Activated naive CD8-positive, alpha-beta T cell treated with anti-CD3 and anti-CD28 coated beads, Interleukin-2, amount 10 ng/mL, durations not matched to agents 7 days and 5 days (primary cell): ENCODE data around the gene RCC1. TPM values are rescaled to one million over a fixed set of nuclear protein-coding genes. Genes with fewer than 3 reads are reported as not detected.
"Not testable (repeated sequence)": the region's sequence is repeated elsewhere in the genome, so short reads cannot be mapped to it uniquely, and the experiment has no call there.

Source experiments
- ATAC-seq: fragments of 150-1000 bp; cut with Tn5 transposase; one replicate; pipeline ENCODE4 v1.10.0; 2021; ENCODE audit warnings: low read depth, moderate library complexity
- POLR2A ChIA-PET: fragments of 350-600 bp; sonication (Branson Sonifier 250); formaldehyde crosslinking; loops from one replicate; lab custom pipeline; 2021; ENCODE audit warnings: antibody characterized with exemption; lab: Charles Lee
- DNase-seq: peaks from one replicate; pipeline ENCODE4 v3.0.0; 2021
- H3K27ac Mint-ChIP-seq: one replicate; pipeline ENCODE4 v1.8.0; 2022; ENCODE audit warnings: mild to moderate bottlenecking, mixed read lengths
- H3K27me3 Mint-ChIP-seq: one replicate; pipeline ENCODE4 v1.8.0; 2022; ENCODE audit warnings: mild to moderate bottlenecking, moderate library complexity, mixed read lengths
- H3K36me3 Mint-ChIP-seq: one replicate; pipeline ENCODE4 v1.8.0; 2021; ENCODE audit warnings: mild to moderate bottlenecking, mixed read lengths
- H3K4me1 Mint-ChIP-seq: one replicate; pipeline ENCODE4 v1.8.0; 2021; ENCODE audit warnings: mixed read lengths
- H3K4me3 Mint-ChIP-seq: one replicate; pipeline ENCODE4 v1.8.0; 2022; ENCODE audit warnings: mild to moderate bottlenecking, moderate library complexity, mixed read lengths
- H3K9me3 Mint-ChIP-seq: one replicate; pipeline ENCODE4 v1.8.0; 2021; ENCODE audit warnings: mixed read lengths
- total RNA-seq, 2 experiments: library from RNA; stranded (reverse); gene quantifications; one replicate each; pipeline ENCODE4 v1.2.3, GENCODE V29; 2021

The RCC1 gene
- total RNA-seq, 2 experiments from 2014 or later = 46.2 to 51.7 TPM

- DNase-seq (no peak), ATAC-seq (no peak)
- H3K4me3 Mint-ChIP-seq = peak overlapping the region; percentile 91
- POLR2A ChIA-PET = interaction anchor here (0.7 to 4.5 kb wide), 3 partner anchors 11 to 70 kb away, joined by 4 to 40 read pairs (median 21); partner anchors contain the start of gene RCC1
- H3K27me3 Mint-ChIP-seq = no peaks in the 10 kb centered on the region
- H3K9me3 Mint-ChIP-seq = no peaks in the 10 kb centered on the region
- peak overlapping the region; percentile 6 for H3K27ac Mint-ChIP-seq
- peaks cover 20% of the 10 kb centered on the region for H3K36me3 Mint-ChIP-seq
- peaks cover 34% of the 10 kb centered on the region for H3K4me1 Mint-ChIP-seq
These were observed 11.8 kb downstream of the RCC1 start for GRCh38 chr1:28517649-28517999.

GRCh38 chr1:28518000-28518744 lies 12.3 kb downstream of the RCC1 start:
- peak overlapping the region; percentile 92 for H3K27ac Mint-ChIP-seq
- POLR2A ChIA-PET = interaction anchor here (0.6 to 4.5 kb wide), 8 partner anchors 8 to 272 kb away, joined by 3 to 40 read pairs (median 5); partner anchors contain the start of genes RCC1, RNU11 and TRNAU1AP
- no peaks in the 10 kb centered on the region for H3K27me3 Mint-ChIP-seq
- H3K4me1 Mint-ChIP-seq = peaks cover 32% of the 10 kb centered on the region
- H3K9me3 Mint-ChIP-seq = no peaks in the 10 kb centered on the region
- peak; percentile 84 for ATAC-seq
- peaks cover 19% of the 10 kb centered on the region for H3K36me3 Mint-ChIP-seq
- peak; percentile 93 for DNase-seq
- H3K4me3 Mint-ChIP-seq = peak overlapping the region; percentile 98

- POLR2A ChIA-PET = interaction anchor here (0.6 to 4.5 kb wide), 9 partner anchors 9 to 712 kb away, joined by 3 to 40 read pairs (median 5); partner anchors contain the start of genes MECR, RCC1, RNU11 and TRNAU1AP
- H3K27ac Mint-ChIP-seq = peak overlapping the region; percentile 92
- ATAC-seq (peak; percentile 27), DNase-seq (peak; percentile 58)
- H3K4me3 Mint-ChIP-seq = peak overlapping the region; percentile 98
- H3K36me3 Mint-ChIP-seq = peaks cover 21% of the 10 kb centered on the region
- peaks cover 37% of the 10 kb centered on the region for H3K4me1 Mint-ChIP-seq
- H3K27me3 Mint-ChIP-seq = no peaks in the 10 kb centered on the region
- no peaks in the 10 kb centered on the region for H3K9me3 Mint-ChIP-seq
These were observed 13.0 kb downstream of the RCC1 start for GRCh38 chr1:28518745-28519341.

DNA sequence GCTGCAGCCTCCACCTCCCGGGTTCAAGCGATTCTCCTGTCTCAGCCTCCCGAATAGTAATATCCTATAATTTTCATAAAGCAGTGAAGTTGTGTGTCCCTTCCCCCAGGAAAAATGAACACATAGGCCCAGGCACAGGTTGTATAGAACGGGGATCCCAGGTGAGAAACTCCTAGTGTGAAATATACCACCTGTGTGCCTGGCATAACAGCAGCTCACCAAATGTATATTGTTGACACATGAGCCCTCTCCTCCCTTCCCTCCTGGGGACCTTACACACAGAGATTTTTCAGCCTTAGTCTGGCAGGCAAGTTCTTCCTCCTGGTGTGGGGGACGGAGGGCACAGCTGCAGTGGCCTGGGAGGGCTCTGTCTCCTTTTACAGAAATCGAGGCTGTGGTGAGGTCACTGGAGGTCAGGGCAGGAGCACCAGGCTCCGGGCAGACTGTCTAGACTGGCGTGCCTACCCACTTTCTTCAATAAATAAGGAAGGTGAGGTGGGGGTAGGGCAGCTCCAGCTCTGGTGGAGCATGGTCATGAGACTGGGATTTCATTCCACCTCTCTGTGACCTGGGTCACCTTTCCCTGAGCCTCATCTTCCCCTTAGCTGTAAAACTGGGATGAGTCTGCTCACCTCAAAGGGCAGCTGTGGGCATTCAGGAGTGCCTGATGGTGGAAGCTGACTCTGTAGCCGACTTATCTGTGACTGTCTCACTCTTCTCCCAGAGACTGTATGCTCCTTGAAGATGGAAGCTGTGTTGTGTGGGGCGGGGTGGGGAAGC lies 14.3 kb downstream of the RCC1 start:
- H3K4me3 Mint-ChIP-seq = peak overlapping the region; percentile 22
- H3K4me1 Mint-ChIP-seq = peaks cover 37% of the 10 kb centered on the region
- H3K27me3 Mint-ChIP-seq = no peaks in the 10 kb centered on the region
- DNase-seq (no peak), ATAC-seq (no peak)
- H3K36me3 Mint-ChIP-seq = peaks cover 16% of the 10 kb centered on the region
- no peak overlapping the region for H3K27ac Mint-ChIP-seq
- POLR2A ChIA-PET = interaction anchor here (1.5 kb wide), 1 partner anchor 11 kb away, joined by 4 read pairs; no protein-coding TSS in a partner anchor
- H3K9me3 Mint-ChIP-seq = no peaks in the 10 kb centered on the region

DNA sequence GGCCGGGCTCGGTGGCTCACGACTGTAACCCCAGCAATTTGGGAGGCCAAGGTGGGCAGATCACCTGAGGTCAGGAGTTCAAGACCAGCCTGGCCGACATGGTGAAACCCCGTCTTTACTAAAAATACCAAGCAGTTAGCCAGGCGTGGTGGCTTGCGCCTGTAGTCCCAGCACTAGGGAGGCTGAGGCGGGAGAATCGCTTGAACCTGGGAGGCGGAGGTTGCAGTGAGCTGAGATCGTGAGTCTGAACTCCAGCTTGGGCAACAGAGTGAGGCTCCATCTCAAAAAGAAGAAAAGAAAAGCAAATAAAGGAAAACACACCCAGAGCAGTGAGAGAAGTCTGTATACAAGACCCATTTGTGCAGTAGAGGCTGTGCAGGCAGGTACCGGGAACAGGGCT lies 15.0 kb downstream of the RCC1 start:
- not testable (repeated sequence) for H3K4me3 Mint-ChIP-seq, ATAC-seq, H3K9me3 Mint-ChIP-seq, H3K27me3 Mint-ChIP-seq, H3K27ac Mint-ChIP-seq, DNase-seq
- POLR2A ChIA-PET = interaction anchor here (1.5 kb wide), 1 partner anchor 11 kb away, joined by 4 read pairs; no protein-coding TSS in a partner anchor
- H3K4me1 Mint-ChIP-seq = peaks cover 37% of the 10 kb centered on the region
- peaks cover 17% of the 10 kb centered on the region for H3K36me3 Mint-ChIP-seq

- Mint-ChIP-seq H3K36me3 (peaks cover 17% of the 10 kb centered on the region), H3K4me1 (peaks cover 36% of the 10 kb centered on the region), H3K9me3 (no peaks in the 10 kb centered on the region), H3K27me3 (no peaks in the 10 kb centered on the region), H3K4me3 (peak overlapping the region; percentile 7), H3K27ac (peak overlapping the region; percentile 62)
- DNase-seq = no peak
- POLR2A ChIA-PET = interaction anchor here (1.2 to 1.3 kb wide), 2 partner anchors 60 to 115 kb away, joined by 3 to 4 read pairs; no protein-coding TSS in a partner anchor
- no peak for ATAC-seq
These were observed 15.8 kb downstream of the RCC1 start for GRCh38 chr1:28521502-28522164.

DNA sequence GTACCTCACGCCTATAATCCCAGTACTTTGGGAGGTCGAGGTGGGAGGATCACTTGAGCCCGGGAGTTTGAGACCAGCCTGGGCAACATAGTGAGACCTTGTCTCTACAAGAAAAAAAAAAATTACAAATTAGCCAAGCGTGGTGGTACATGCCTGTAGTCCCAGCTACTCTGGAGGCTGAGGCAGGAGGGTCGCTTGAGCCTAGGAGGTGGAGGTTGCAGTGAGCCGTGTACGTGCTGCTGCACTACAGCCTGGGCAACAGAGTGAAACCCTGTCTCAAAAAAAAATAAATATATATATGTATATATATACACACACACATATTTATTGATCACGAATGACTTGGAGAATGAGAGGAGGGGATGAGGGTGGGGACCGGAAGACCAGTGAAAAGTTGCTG lies 16.7 kb downstream of the RCC1 start:
- not testable (repeated sequence) for DNase-seq, H3K27me3 Mint-ChIP-seq, H3K9me3 Mint-ChIP-seq, ATAC-seq, H3K4me3 Mint-ChIP-seq, H3K27ac Mint-ChIP-seq
- Mint-ChIP-seq H3K36me3 (peaks cover 14% of the 10 kb centered on the region), H3K4me1 (peaks cover 32% of the 10 kb centered on the region)
- POLR2A ChIA-PET = interaction anchor here (0.7 to 1.3 kb wide), 3 partner anchors 48 to 116 kb away, joined by 3 to 5 read pairs (median 4); no protein-coding TSS in a partner anchor

- H3K9me3 Mint-ChIP-seq, H3K36me3 Mint-ChIP-seq, ATAC-seq, H3K4me3 Mint-ChIP-seq, DNase-seq, H3K27ac Mint-ChIP-seq, H3K27me3 Mint-ChIP-seq: not testable (repeated sequence)
- peaks cover 19% of the 10 kb centered on the region for H3K4me1 Mint-ChIP-seq
- POLR2A ChIA-PET = interaction anchor here (1.5 kb wide), 1 partner anchor 118 kb away, joined by 3 read pairs; the partner anchor contains the start of gene TAF12
These were observed 19.3 kb downstream of the RCC1 start for GRCh38 chr1:28525002-28525642.

- POLR2A ChIA-PET = no interaction called here
- Mint-ChIP-seq H3K4me1 (peaks cover 11% of the 10 kb centered on the region), H3K4me3 (no peak overlapping the region), H3K27me3 (no peaks in the 10 kb centered on the region), H3K36me3 (peaks cover 14% of the 10 kb centered on the region), H3K27ac (no peak overlapping the region), H3K9me3 (no peaks in the 10 kb centered on the region)
- no peak for ATAC-seq
- DNase-seq = no peak
These were observed 21.0 kb downstream of the RCC1 start for GRCh38 chr1:28526886-28527285.

- H3K4me3 Mint-ChIP-seq = no peak overlapping the region
- ATAC-seq = no peak
- peaks cover 1% of the 10 kb centered on the region for H3K4me1 Mint-ChIP-seq
- DNase-seq = no peak
- peaks cover 18% of the 10 kb centered on the region for H3K36me3 Mint-ChIP-seq
- no peaks in the 10 kb centered on the region for H3K9me3 Mint-ChIP-seq
- no peak overlapping the region for H3K27ac Mint-ChIP-seq
- POLR2A ChIA-PET = no interaction called here
- H3K27me3 Mint-ChIP-seq = no peaks in the 10 kb centered on the region
These were observed 24.6 kb downstream of the RCC1 start for GRCh38 chr1:28530456-28530855.

DNA sequence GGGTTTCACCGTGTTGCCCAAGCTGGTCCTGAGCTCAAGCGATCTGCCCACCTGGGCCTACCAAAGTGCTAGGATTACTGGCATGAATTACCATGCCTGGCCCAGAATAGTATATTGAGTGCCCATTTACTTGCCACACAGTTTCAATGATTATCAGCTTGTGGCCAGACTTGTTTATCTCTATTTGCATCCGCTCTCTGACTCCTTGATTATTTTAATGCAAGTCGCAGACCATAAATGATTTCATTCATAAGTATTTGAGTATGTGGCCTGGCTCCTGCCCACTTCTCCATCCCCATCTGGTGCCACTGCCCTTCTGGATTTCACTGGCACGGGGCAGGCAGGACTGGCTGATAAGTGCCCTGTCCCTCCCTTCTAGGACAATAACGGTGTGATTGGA lies 28.8 kb downstream of the RCC1 start:
- Mint-ChIP-seq H3K4me3 (no peak overlapping the region), H3K27ac (no peak overlapping the region), H3K4me1 (peaks cover 1% of the 10 kb centered on the region), H3K27me3 (no peaks in the 10 kb centered on the region), H3K36me3 (peaks cover 21% of the 10 kb centered on the region), H3K9me3 (no peaks in the 10 kb centered on the region)
- ATAC-seq (no peak), DNase-seq (no peak)
- POLR2A ChIA-PET = interaction anchor here (0.8 kb wide), 1 partner anchor 46 kb away, joined by 3 read pairs; no protein-coding TSS in a partner anchor

- H3K27ac Mint-ChIP-seq = no peak overlapping the region
- no peak for ATAC-seq
- peaks cover 1% of the 10 kb centered on the region for H3K4me1 Mint-ChIP-seq
- H3K36me3 Mint-ChIP-seq = peaks cover 21% of the 10 kb centered on the region
- POLR2A ChIA-PET = interaction anchor here (0.8 kb wide), 1 partner anchor 46 kb away, joined by 3 read pairs; no protein-coding TSS in a partner anchor
- H3K9me3 Mint-ChIP-seq = no peaks in the 10 kb centered on the region
- no peak for DNase-seq
- no peaks in the 10 kb centered on the region for H3K27me3 Mint-ChIP-seq
- no peak overlapping the region for H3K4me3 Mint-ChIP-seq
These were observed 29.3 kb downstream of the RCC1 start for GRCh38 chr1:28535180-28535579.
